Thoracic aorta endothelial cell (primary cell): ENCODE results near the gene RAD9B. TPM values are rescaled to one million over a fixed set of nuclear protein-coding genes. Genes with fewer than 3 reads are reported as not detected.

Source experiments
- small RNA-seq: library from RNA; depleted of rRNA; stranded (forward); fragments of <200 nt; gene quantifications from one replicate; pipeline ENCODE3, GENCODE V24; 2012
- total RNA-seq: library from RNA; depleted of rRNA; stranded (reverse); fragments of >200 nt; gene quantifications from 2 replicates; pipeline ENCODE4 v1.2.3, GENCODE V29; 2012

RAD9B gene
- 0.36 and 1.2 TPM in 2 replicates for total RNA-seq

GRCh38 chr12:110501752-110502738, at the start of gene RAD9B, which contains the start of gene VPS29:
TSS of gene RAD9B (plus strand) at chr12:110502331. CDS start at chr12:110502338, 7 bp downstream.
TSS of gene VPS29 (minus strand) at chr12:110502111. CDS start at chr12:110502051, 60 bp downstream.

GRCh38 chr12:110468214-110469048, 33.7 kb upstream of the RAD9B start, which contains the start of the genes FAM216A and GPN3:
TSS of gene FAM216A (plus strand) at chr12:110468845. CDS start at chr12:110468876, 31 bp downstream.
TSS of gene GPN3 (minus strand) at chr12:110468257. CDS start at chr12:110468203, 54 bp downstream.

Small RNAs within 50 kb of the gene (small RNA-seq; reads per million reads assigned to genes)
- gene RF00278, result not detected

Other genes starting within 250 kb of the RAD9B start
- gene ATP2A2, start 221.1 kb upstream of the RAD9B start, total RNA-seq, result 223 and 224 TPM in 2 replicates
- 72.1 and 75.9 TPM in 2 replicates for gene ANAPC7, start 98.6 kb upstream of the RAD9B start, total RNA-seq
- gene ARPC3, start 52.0 kb upstream of the RAD9B start, total RNA-seq, result 461 and 652 TPM in 2 replicates
- 31.0 and 35.4 TPM in 2 replicates for gene GPN3, start 34.1 kb upstream of the RAD9B start, total RNA-seq
- 16.5 and 20.2 TPM in 2 replicates for gene FAM216A, start 33.5 kb upstream of the RAD9B start, total RNA-seq
- 116 and 141 TPM in 2 replicates for gene VPS29, start 220 bp upstream of the RAD9B start, total RNA-seq
- gene PPTC7, start 81.0 kb downstream of the RAD9B start, total RNA-seq, result 22.6 and 27.0 TPM in 2 replicates
- gene TCTN1, start 111.8 kb downstream of the RAD9B start, total RNA-seq, result 13.7 and 18.7 TPM in 2 replicates
- gene HVCN1, start 186.8 kb downstream of the RAD9B start, total RNA-seq, result 3.1 and 4.7 TPM in 2 replicates
- 244 and 285 TPM in 2 replicates for gene PPP1CC, start 240.6 kb downstream of the RAD9B start, total RNA-seq